Nephron progenitor cell (in vitro differentiated cells): ENCODE measurements around the gene NRP2.

Experiments used
- DNase-seq: peaks from one replicate; pipeline ENCODE4 v3.0.0; 2021
- H3K27ac Mint-ChIP-seq: 2 replicates; pipeline ENCODE4 v1.8.0; 2021; ENCODE audit warnings: mild to moderate bottlenecking, moderate library complexity, mixed read lengths
- H3K27me3 Mint-ChIP-seq: 2 replicates; pipeline ENCODE4 v1.8.0; 2021; ENCODE audit warnings: mild to moderate bottlenecking, low read depth, mixed read lengths; ENCODE audit not compliant: poor library complexity
- H3K36me3 Mint-ChIP-seq: 2 replicates; pipeline ENCODE4 v1.8.0; 2021; ENCODE audit warnings: low read depth, mixed read lengths
- H3K4me1 Mint-ChIP-seq: 2 replicates; pipeline ENCODE4 v1.8.0; 2021; ENCODE audit warnings: mixed read lengths
- H3K4me3 Mint-ChIP-seq: 2 replicates; pipeline ENCODE4 v1.8.0; 2021; ENCODE audit warnings: mild to moderate bottlenecking, moderate library complexity, mixed read lengths
- H3K9me3 Mint-ChIP-seq: 2 replicates; pipeline ENCODE4 v1.8.0; 2021; ENCODE audit warnings: mild to moderate bottlenecking, moderate library complexity, mixed read lengths
- TF ChIP-seq, protein P1 (sequence below): fragments of 200-600 bp; sonication (generic); IDR thresholded peaks from 2 replicates; pipeline ENCODE4 v1.5.0; 2021; ENCODE audit warnings: antibody characterized with exemption

Gene NRP2

DNA sequence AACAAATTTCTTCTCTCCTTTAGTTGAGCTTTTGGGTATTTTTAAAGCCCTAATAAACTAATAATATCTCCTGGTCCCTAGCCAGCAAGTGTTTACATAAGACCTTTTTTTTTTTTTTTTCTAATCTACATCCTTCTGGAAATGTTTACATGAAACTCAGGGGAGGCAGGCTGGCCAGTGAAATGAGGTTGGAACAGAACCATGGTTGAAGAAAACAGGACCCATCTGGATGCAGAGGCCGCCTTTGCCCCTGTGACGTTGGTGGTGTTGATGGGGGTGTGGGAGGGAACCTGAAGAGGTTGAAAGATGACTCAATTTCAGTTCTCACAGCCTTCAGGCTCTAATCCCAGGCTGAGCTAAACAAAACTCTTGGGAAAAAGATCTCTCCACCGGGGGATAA is 118.5 kb downstream of the NRP2 start:
- peaks cover 41% of the 10 kb centered on the region for H3K36me3 Mint-ChIP-seq
- peaks cover 31% of the 10 kb centered on the region for H3K4me1 Mint-ChIP-seq
- H3K27me3 Mint-ChIP-seq: peaks cover 9% of the 10 kb centered on the region
- TF ChIP-seq, protein P1, sequence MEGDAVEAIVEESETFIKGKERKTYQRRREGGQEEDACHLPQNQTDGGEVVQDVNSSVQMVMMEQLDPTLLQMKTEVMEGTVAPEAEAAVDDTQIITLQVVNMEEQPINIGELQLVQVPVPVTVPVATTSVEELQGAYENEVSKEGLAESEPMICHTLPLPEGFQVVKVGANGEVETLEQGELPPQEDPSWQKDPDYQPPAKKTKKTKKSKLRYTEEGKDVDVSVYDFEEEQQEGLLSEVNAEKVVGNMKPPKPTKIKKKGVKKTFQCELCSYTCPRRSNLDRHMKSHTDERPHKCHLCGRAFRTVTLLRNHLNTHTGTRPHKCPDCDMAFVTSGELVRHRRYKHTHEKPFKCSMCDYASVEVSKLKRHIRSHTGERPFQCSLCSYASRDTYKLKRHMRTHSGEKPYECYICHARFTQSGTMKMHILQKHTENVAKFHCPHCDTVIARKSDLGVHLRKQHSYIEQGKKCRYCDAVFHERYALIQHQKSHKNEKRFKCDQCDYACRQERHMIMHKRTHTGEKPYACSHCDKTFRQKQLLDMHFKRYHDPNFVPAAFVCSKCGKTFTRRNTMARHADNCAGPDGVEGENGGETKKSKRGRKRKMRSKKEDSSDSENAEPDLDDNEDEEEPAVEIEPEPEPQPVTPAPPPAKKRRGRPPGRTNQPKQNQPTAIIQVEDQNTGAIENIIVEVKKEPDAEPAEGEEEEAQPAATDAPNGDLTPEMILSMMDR: no peak
- peaks cover 44% of the 10 kb centered on the region for H3K9me3 Mint-ChIP-seq
- DNase-seq: no peak
- no peak overlapping the region for H3K4me3 Mint-ChIP-seq
- H3K27ac Mint-ChIP-seq: no peak overlapping the region

DNA sequence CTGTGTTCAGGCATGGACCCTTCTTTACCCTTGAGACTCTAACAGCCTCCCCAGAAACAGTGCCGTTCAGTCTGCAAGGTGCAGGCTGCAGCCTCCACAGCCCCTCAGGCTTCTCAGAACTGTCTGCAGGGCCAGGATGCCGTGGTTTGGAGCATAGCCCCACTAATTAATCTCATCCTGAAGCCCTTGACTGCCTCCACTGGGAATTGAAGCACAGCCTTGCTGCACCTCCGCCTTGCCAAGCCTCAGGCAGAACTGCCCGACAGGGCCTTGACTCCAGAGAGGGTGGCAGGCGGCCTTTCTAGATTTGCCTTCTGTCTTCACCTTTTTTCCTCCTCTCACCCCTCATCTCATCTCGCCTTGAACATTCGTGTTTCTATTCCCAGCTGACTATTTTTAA is 119.8 kb downstream of the NRP2 start:
- Mint-ChIP-seq H3K36me3 (peaks cover 28% of the 10 kb centered on the region), H3K27ac (peak overlapping the region; percentile 17), H3K9me3 (peaks cover 35% of the 10 kb centered on the region), H3K4me3 (no peak overlapping the region), H3K4me1 (peaks cover 44% of the 10 kb centered on the region), H3K27me3 (peaks cover 12% of the 10 kb centered on the region)
- DNase-seq: no peak
- TF ChIP-seq, protein P1: no peak

DNA sequence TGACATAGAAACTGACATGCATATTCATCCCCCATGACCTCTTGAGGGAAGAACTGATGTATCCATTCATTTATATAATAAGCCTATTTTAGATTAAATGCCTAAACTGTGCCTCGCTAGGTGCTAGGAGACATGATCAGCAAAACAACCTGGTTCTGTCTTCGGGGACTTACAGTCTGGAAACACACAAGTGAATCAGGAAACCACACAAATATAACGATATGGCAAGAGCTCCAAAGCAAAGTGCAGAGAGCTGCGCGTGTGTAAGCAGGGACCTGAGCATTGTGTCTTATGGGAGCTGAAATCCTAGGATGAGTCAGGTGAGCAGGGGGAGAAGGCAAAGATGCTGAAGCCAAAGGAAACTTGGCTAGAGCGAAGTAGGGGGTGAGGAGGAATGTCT is 120.6 kb downstream of the NRP2 start:
- Mint-ChIP-seq H3K36me3 (peaks cover 19% of the 10 kb centered on the region), H3K4me3 (no peak overlapping the region), H3K4me1 (peaks cover 49% of the 10 kb centered on the region), H3K9me3 (peaks cover 26% of the 10 kb centered on the region), H3K27ac (no peak overlapping the region), H3K27me3 (peaks cover 12% of the 10 kb centered on the region)
- DNase-seq: no peak
- TF ChIP-seq, protein P1: no peak

DNA sequence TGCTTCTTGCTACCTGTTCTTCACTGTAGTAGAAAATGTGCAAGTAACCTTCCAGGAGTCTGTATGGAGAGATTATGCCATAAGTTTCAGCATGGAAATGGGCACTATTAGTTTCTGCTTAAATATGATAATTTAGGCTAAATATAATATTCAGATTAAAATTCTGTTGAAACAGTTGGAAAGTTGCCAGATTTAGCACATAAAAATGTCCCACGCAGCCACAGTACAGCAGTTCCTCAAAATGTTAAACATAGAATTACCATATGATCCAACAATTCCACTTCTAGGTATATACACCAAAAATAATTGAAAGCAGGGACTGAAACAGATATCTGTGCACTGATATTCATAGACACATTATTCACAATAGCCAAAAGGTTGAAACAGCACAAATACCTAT is 121.2 kb downstream of the NRP2 start:
- TF ChIP-seq, protein P1: no peak

DNA sequence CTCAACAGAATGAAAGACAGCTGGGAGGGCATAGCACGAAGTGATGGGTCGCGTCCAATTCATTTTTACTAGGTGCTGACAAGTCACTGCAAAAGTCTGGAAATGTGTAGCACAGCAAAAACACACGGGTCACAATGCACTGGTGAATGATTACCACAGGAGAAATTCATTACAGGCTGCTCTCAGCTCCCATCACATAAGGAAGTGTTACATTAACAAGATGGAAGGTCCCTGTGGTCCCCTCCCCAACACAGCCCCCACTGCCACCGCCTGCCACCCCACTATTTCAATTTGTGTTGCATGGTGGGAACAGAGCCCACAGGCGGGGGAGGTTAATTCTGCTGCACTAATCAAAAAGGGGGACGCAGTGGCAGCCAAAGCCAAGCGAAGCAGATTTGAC is 122.8 kb downstream of the NRP2 start:
- Mint-ChIP-seq H3K4me1 (peaks cover 65% of the 10 kb centered on the region), H3K27ac (no peak overlapping the region), H3K36me3 (no peaks in the 10 kb centered on the region), H3K27me3 (peaks cover 7% of the 10 kb centered on the region), H3K4me3 (no peak overlapping the region), H3K9me3 (peaks cover 6% of the 10 kb centered on the region)
- no peak for DNase-seq
- TF ChIP-seq, protein P1: no peak

More for the DNA sequence above, 121.2 kb downstream of the NRP2 start:
- Mint-ChIP-seq H3K4me1 (peaks cover 49% of the 10 kb centered on the region), H3K4me3 (no peak overlapping the region), H3K27me3 (peaks cover 12% of the 10 kb centered on the region), H3K27ac (no peak overlapping the region), H3K36me3 (peaks cover 14% of the 10 kb centered on the region), H3K9me3 (peaks cover 21% of the 10 kb centered on the region)
- DNase-seq: no peak

DNA sequence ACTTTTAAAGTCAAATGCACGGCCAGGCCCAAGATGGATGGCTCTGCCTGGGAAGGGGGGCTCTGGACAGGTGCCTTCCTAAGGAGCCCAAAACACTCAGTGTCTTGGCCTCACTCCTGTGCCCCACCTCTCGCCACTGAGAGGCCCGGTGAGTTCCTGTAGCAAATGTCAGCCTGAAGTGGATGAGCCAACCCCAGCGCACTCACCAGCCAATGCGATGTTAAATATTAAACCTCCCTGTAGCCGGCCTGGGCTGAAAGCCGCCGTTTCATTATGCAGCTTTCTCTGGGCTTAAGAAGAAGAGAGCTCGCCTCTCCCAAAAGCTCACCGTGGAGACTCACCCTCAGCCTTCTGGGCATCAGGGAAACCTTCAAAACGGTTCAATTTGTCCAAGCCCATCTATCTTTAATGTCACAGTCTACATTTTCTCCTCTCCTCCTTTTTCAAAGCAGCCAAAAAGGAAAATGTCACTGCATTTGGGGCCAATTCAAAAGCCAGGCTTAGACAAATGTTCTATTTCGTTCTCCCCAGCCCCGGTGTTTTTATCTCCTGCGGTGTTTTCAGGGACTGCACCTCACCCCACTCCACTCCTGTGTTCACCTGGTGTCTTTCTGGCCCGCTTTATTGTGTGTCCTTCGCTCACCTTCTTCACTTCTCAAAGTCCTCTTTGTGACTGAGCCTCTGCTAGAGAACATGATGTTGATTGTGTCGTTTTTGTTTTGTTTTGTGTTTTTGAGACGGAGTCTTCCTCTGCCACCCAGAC is 124.0 kb downstream of the NRP2 start:
- peak overlapping the region; percentile 31 for H3K4me3 Mint-ChIP-seq
- H3K27me3 Mint-ChIP-seq: peaks cover 7% of the 10 kb centered on the region
- H3K27ac Mint-ChIP-seq: peak overlapping the region; percentile 86
- H3K36me3 Mint-ChIP-seq: no peaks in the 10 kb centered on the region
- H3K4me1 Mint-ChIP-seq: peaks cover 56% of the 10 kb centered on the region
- TF ChIP-seq, protein P1: no peak
- DNase-seq: peak; percentile 7
- H3K9me3 Mint-ChIP-seq: no peaks in the 10 kb centered on the region
